ENCODE measurements around the gene SEMA5B.

SEMA5B gene

GRCh38 chr3:123054931-123055330 is 27.4 kb upstream of the SEMA5B start:
- DNase-seq (ENCODE audit: low read depth in 2 of 2), result no peak

- DNase-seq (ENCODE audit: low read depth in 2 of 2), result no peak
These were observed 26.7 kb upstream of the SEMA5B start for GRCh38 chr3:123054109-123054778.

- DNase-seq (ENCODE audit: low read depth in 2 of 2), result no peak
These were observed 25.5 kb upstream of the SEMA5B start for GRCh38 chr3:123053107-123053506.

- no peak for DNase-seq (ENCODE audit: low read depth in 2 of 2)
These were observed 23.1 kb upstream of the SEMA5B start for GRCh38 chr3:123050666-123051065.

- DNase-seq (ENCODE audit: low read depth in 2 of 2), result no peak
These were observed 21.1 kb upstream of the SEMA5B start for GRCh38 chr3:123048480-123049237.

- DNase-seq (ENCODE audit: low read depth in 2 of 2), result no peak
These were observed 19.4 kb upstream of the SEMA5B start for GRCh38 chr3:123047062-123047319.

GRCh38 chr3:123046262-123047061 is 18.9 kb upstream of the SEMA5B start:
- no peak for DNase-seq (ENCODE audit: low read depth in 2 of 2)

GRCh38 chr3:123044981-123045763 is 17.6 kb upstream of the SEMA5B start:
- DNase-seq (ENCODE audit: low read depth in 2 of 2), result no peak

- DNase-seq (ENCODE audit: low read depth in 2 of 2), result no peak
These were observed 14.8 kb upstream of the SEMA5B start for GRCh38 chr3:123042413-123042812.

- DNase-seq (ENCODE audit: low read depth in 2 of 2), result no peak
These were observed 11.6 kb upstream of the SEMA5B start for GRCh38 chr3:123039178-123039577.

- DNase-seq (ENCODE audit: low read depth in 2 of 2), result no peak
These were observed 11.2 kb upstream of the SEMA5B start for GRCh38 chr3:123038751-123039150.

GRCh38 chr3:123037015-123037375 is 9.4 kb upstream of the SEMA5B start:
- DNase-seq (ENCODE audit: low read depth in 2 of 2), result no peak

- no peak for DNase-seq (ENCODE audit: low read depth in 2 of 2)
These were observed 8.9 kb upstream of the SEMA5B start for GRCh38 chr3:123036352-123037014.

- no peak for DNase-seq (ENCODE audit: low read depth in 2 of 2)
These were observed 7.4 kb upstream of the SEMA5B start for GRCh38 chr3:123034996-123035395.

- DNase-seq (ENCODE audit: low read depth in 2 of 2), result no peak
These were observed 6.6 kb upstream of the SEMA5B start for GRCh38 chr3:123034120-123034519.

- no peak for DNase-seq (ENCODE audit: low read depth in 2 of 2)
These were observed 4.5 kb upstream of the SEMA5B start for GRCh38 chr3:123032057-123032456.

- DNase-seq (ENCODE audit: low read depth in 2 of 2), result no peak
These were observed 3.5 kb upstream of the SEMA5B start for GRCh38 chr3:123031051-123031450.

GRCh38 chr3:123028233-123028828 is 768 bp upstream of the SEMA5B start:
- DNase-seq (ENCODE audit: low read depth in 2 of 2), result no peak

GRCh38 chr3:123026565-123027291 is 835 bp downstream of the SEMA5B start:
- no peak for DNase-seq (ENCODE audit: low read depth in 2 of 2)
